SKM-1 treated with dmso at 0.1 percent for 144 hours (cell line): Measurements from ENCODE around the gene NCKAP5.
"Not testable (repeated sequence)": the region's sequence is repeated elsewhere in the genome, so short reads cannot be mapped to it uniquely, and the experiment has no call there.

ENCODE experiments used
- DNase-seq: peaks from one replicate; lab custom pipeline; 2025; ENCODE audit not compliant: unreplicated experiment; lab: John Stamatoyannopoulos, UW

The NCKAP5 gene

DNA sequence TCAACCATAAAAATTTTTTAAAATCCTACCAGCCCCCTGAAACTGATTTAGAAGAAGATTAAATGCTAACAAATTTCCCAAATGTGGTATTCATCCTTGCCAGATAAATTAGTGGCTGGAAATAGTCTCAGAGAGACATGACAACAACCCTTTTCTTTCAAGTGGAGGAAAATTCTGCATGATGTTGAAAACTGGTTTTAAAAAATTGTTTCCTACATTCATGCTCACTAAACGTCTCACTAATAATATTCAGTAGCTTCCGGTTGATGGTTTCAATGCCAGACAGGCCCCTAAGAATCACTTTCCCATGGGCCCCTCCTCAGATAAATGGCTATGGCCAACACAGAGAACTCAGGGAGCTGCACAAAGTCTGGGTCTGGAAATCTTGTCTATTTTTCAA is 43.2 kb downstream of the NCKAP5 start:
- no peak for DNase-seq

DNA sequence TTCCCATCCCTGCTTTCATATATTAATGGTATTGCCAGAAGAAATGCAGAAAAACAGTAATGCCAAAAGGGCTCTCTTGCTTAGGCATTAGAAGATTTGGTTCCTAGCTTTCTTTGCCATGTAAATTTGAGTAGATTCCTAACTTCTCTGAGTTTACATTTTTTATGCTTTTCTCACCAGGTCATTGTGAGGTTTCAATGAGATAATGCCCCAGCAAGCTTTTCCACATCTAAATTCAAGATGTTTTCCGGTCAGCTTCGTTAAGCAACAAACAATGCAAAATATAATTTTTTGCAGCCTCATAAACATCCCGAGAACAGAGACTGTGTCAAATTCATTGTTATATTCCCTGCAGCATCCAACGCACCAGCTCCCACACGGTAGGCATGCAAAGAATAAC is 44.9 kb downstream of the NCKAP5 start:
- no peak for DNase-seq

DNA sequence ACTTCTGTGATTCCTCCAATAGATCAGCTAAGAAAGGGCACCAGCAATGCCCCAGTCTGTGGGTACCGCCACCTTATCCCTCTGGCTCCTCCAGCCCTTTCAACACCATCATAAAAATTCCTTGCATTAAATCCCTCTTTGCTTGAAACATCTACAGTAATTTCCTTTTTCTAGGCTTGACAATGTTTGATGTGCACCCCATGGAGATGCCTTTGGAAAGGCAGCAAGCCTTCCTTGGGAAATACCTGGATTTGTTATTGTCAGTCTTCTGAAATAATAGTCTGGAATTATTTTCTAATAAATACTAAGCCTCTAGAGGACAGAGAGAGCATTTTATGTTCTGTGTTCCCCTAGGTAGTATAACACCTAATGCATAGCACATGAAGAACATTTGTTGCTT is 46.1 kb downstream of the NCKAP5 start:
- DNase-seq = no peak

DNA sequence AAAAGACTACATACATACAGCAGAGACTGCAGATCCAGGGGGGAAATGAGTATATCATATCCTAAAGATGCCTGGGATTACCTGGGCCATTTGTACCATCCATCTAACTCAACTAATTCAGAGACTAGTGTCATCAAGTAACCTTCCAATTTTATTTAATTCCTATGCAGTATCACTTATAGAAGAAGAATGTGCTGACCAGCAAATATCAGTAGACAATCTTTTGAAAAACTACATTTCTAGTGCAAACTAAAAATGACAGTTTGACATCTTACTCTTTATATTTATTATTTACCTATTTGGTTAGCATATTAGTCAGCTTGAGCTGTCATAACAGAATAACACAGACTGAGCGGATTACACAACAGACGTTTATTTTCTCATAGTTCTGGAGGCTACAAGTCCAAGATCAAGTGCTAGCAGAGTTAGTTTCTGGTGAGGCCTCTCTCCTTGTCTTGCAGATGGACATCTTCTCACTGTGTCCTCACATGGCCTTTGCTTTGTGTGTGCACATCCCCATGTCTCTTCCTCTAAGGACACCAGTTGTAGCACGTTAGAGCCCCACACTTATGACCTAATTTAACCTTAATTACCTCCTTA is 47.0 kb downstream of the NCKAP5 start:
- no peak for DNase-seq

DNA sequence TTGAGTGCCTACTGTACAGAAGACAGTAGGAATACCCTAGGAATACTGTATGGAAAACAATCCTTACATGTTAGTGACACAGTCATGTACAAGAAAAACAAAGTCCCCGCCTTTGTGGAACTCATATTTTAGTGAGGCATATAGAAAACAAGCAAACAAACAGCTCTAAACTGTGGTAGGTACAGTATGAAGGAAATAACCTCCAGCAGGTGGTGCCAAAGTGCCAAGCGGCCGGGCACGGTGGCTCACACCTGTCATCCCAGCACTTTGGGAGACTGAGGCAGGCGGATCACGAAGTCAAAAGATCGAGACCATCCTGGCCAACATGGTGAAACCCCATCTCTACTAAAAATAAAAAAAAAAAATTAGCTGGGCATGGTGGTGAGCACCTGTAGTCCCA is 48.6 kb downstream of the NCKAP5 start:
- DNase-seq = not testable (repeated sequence)

DNA sequence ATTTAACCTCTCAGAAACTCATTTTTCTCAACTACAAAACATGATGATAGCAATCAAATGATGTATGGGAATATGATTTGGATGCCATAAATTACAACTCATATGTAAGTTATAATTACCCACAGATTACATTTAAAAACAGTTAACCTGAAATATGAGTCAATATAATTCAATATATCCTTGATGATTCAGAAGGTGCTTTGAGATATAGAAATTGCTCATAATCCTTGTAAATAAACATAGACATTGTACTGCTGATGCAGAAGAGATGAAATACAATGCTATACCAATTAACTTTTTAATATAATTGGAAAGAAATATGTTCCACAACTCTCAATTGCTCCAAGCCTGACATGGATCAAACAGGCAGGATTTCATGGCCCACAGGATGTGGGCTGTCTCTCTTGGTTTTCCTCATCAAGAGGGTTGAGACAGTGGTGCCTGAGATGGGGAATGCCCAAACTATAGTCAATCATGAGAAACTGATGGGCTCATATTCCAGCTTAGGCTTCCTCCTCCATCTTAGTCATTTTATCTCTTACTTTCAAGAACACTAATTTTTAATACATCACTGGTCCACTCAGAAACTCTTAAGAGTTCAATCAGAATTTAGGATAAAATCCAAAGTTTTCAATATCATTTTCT is 49.4 kb downstream of the NCKAP5 start:
- no peak for DNase-seq

DNA sequence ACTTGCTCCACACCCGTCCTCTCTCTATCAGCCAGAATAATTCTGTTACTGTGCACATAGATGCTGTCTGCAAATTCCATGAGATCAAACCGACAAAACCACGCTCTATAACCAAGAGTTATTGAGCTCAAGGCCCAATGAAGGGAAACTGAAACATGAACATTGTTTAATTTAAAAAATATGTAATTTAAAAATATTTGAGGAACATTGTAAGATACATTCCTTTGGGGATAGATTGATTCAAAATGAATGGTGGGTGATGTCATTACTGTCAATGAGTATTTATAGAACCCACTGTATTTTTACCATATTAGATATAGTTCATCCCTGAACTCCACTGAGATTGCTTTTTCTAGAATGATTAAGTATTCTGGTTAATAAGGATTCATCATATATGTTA is 50.4 kb downstream of the NCKAP5 start:
- no peak for DNase-seq

DNA sequence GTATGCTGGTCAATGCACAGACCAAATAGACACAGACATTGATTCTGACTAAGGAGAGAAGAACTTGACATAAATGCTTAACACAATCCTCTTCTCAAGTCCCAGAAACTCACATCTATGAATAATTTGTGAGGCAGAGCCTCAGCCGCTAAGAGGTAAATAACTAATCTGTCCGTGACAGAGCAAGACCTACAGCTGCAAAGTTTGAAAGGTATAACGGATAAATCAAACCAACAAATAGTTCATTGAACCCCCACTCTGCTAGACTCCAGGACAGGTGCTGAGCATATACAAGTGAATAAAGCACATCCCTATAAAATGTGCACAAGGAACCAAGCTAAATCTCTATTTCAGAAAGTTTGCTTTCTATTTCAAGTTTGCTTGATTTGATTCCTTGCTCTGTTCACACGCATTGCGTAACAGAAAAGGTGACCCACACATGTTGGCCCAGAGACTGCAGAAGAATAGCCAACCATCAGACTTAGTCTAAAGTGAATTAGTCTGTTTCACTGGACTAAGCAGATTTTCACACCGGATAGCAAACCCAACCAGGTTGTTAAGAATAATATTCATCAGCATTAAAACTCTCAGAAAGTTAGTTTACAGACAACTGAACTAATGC is 51.7 kb downstream of the NCKAP5 start:
- no peak for DNase-seq

DNA sequence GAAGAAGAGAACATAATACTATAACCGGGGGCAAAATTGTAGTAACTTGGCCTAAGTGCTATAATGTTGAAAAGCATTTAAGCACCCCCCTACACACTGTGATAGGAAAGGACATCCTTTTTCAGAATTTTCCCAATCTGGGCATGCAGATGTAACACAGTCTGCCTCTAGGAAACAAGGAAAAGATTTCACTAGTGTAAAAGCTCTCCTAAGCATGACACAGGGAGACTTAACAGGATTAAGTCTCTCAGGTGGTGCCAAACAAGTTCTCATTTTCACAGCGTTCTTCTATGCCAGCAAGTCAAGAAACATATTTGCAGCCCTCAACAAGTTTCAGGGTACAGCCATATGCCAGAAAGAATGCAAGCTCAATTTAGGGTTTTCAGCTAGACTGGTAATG is 53.0 kb downstream of the NCKAP5 start:
- DNase-seq = no peak

DNA sequence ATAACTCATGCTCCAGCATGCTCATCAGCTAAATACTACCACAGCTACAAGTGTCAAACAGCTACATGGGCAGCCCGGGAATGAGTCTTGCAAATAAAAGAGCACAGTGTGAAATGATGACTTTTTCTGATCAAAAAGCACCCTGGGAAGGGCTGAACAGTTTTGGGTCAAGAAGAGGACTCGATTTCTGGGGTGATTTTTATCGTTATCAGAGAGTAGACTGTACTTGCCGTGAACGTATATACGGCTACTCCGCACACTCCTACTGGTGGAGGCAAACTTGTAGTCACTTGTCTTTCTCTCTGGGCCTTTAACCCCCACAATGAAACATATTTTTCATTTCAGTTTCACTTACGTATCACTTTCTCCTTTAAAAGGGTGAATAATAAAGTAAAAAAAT is 54.4 kb downstream of the NCKAP5 start:
- no peak for DNase-seq

DNA sequence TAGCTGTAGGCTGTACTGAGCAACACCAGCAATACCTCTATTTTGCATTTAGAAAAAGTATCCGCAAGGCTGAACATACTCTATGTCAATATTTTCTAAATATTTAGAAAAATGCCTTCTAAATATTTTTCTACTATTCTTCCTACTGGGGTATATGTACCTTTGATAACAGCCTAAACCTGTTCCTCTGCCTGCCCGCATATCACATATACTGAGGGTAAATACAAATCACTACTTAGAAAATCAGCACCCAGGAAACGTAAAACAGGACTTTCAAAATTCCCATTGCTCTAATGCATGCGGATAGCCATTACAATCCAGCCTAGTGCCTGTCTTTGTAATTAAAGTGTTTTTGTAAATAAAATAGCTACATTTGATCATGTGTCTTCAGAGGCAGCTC is 56.1 kb downstream of the NCKAP5 start:
- no peak for DNase-seq

DNA sequence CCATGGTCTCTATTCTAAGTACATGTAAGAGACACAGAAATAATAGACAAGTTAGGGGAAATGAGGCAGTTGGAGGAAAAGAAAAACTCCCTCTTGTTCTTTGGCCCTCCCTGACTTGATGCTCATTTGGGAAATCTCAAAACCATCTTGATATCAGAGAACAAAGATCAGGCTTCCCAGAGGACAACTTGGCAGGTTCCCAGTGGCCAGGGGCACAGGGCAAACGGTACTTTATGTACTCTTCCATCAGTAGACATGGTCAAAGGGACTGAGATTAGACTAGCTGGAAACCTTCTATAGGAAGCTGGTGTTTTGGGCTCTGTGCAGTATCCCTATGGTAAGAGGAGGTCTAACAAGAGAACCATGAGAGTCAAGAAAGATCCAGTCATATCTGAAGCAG is 56.6 kb downstream of the NCKAP5 start:
- no peak for DNase-seq

DNA sequence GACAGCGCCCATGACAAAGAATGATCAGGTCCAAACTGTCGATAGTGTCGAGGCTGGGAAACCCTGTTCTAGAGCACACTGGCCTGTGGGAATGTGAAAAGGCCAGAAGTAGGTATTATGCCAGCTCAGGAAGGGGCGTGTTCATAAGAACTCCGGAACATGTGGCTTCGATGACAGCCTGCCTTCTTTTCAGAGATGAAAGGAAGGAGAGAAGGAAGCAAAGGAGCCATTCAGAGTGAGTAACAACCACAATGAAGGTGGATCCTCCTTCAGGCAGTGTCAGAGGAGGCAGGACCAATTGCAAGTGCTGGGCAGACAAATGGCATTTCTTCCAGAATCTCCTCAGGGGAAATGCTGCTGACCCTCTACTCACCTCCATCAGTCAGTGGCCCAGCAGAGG is 58.5 kb downstream of the NCKAP5 start:
- no peak for DNase-seq

DNA sequence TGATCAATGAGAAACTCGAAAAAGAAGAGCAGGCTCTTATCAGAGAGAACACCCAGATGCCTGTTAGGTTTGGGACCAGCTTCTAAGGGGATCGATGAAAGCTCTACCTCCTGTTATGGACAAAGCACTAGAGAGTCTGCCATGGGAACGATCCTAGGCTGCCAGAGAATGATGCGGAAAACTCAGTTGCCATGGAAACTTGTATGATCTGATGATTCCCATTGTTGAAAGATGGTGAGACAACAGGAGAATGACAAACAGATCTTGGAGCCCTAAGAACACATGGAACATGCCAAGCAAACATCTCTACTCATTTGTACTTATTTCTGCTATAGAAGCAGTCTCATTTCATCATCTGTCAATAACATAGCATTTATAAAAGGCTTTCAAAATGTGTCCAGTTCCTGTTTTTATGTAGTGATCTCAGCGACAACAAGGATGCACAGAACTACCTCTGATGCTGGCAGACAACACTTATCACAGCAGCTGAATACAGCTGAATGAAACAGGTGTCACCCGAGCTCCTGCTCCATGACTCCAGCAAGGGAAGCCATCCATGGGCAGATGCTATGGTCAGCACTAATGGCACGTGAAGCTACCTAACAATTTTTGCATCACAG is 59.6 kb downstream of the NCKAP5 start:
- DNase-seq = no peak

DNA sequence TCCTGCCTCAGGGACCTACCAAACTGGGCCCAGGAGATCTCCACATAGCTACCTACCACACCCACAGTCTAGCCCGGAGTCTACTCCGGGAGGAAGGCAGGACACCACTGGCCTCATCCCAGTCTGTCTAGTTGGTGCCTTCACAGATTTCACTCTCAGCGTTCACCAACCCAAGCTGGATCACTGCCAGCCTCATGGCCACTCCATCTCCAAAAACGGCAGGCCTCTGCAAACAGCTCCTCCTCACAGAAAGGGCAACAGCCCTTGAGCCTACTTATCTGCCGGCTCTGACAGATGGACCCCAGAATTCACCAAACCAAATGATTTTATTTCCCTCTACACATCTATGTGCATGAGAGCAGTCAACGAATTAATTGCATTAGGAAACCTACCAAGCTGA is 61.3 kb downstream of the NCKAP5 start:
- DNase-seq = no peak

DNA sequence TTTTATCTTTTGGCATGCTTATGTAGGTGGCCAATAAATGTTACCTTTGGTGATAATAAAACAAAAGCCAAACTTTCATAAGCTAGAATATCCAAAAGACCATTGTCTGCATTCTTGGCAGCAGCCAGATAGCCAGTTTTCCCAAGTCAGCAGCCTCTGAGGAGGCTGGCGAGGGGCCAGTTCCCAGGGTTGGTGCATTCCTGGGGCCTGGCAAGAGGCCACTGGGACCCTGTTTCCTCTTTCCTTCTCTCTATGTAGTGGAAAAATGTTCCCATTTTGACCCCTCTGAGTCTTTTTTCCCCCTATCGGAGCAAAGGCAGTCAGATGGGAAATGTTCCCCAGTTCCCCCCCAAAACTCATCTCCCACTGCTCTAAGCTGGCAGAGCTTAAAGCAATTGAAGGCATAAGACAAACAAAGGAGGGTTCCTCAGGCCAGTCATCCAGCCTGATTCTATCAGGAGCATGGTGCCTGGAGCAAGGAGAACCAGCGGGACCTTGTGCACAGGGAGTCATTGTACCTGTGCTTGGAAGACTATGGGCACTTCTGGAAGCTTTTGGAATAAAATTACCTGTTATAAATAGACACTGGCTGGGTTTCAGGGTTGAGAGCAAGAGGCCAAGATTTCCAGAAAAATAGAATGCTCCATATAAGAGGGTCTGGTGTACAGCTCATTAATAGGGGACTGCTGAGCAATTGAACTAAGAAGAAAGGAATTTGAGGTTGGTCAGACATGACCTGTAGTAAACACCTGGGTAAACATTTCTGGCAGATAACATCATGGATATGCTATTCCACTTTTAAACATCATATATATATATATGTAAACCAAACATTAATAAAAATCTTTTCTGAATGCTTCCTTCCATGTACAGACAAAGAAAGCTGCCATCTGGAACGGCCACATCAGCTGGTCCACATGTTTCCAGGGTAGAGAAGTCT is 63.4 kb downstream of the NCKAP5 start:
- DNase-seq = no peak

DNA sequence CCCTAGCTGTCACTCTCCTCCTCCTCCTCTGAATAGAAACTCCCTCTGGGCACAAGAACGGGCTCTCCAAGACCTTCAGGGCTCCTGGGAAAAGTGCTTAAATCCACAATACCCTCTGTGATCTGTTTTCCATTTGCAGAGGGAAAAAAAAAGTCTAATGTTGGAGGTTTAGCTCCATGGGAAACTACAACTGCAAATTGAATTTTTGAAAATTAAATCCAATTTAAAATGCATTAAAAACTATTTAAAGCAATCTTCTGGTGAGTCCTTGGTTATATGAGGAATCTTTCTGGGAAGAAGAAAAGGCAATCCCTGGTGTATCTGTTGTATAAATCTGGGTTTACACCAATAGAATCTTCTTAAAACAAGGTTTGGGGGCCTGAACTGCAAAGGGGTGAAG is 64.3 kb downstream of the NCKAP5 start:
- DNase-seq = no peak

DNA sequence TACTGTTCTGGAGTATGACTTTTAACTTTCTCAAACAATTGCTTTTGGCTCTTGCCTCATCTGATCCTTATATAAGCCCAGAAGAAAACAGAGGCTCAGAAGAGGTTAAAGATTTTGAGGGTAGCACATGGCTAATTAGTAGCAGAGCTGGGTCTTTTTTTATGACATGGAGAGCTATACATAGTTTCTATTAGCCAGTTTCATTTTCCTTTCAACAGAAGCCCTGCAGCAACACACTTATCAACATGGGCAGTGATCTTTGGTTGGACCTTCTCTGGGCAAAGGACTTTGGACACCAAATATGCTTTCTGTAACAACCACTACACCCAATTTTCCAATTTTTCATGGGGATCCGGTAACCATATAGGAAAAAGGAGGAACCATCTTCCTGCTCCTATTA is 64.9 kb downstream of the NCKAP5 start:
- no peak for DNase-seq

DNA sequence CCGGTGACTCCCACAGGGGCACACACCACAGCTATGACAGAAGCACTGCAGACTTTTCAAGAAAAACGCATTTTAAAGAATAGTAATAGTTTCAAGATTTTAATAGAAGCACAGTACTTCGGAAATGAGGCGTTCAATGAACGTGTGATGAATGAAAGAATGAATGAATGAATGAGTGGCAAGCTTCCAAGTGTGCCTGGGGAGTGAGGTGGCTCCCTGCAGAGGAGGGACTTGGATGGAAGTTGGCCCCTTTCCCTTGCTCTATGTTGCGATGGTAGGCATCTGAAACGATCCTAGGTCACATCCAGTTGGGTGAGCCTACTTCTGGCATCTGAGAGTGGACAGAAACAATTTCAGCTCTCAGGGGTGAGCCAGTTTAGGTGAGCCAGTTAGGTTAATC is 65.6 kb downstream of the NCKAP5 start:
- DNase-seq = no peak

DNA sequence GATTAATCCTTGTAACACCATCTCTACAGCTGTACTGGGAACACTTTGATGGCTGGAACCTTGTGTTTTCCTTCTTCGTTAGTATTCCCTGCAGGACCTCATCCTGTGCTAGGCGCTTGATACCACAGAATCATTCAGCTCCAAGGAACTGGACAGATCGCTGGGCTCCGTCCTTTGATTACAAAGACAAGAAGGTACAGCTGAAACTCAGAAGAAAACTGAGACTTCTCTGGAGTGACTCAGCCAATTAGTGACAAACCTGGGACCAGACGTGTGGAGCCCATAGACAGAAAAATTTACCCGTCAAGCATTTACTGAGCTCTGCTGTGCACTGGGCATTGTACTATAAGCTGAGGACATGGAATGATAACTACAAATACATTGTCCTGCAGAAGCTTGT is 67.3 kb downstream of the NCKAP5 start:
- no peak for DNase-seq
